AG10803 (cell line): ENCODE measurements around the gene TBC1D22A.
"Not testable (repeated sequence)": the region's sequence is repeated elsewhere in the genome, so short reads cannot be mapped to it uniquely, and the experiment has no call there.

Source experiments
- DNase-seq: peaks from one replicate; pipeline ENCODE4 v3.0.0; 2010; ENCODE audit warnings: low read depth
- H3K4me3 ChIP-seq: 2 replicates; pipeline ENCODE4 v1.5.1; 2011; ENCODE audit warnings: mild to moderate bottlenecking, low read length, control low read depth
- CTCF ChIP-seq: conservative IDR thresholded peaks from 2 replicates; pipeline ENCODE4 v1.5.1; 2011; ENCODE audit warnings: mild to moderate bottlenecking, low read length, control low read depth, inconsistent platforms

Gene TBC1D22A

DNA sequence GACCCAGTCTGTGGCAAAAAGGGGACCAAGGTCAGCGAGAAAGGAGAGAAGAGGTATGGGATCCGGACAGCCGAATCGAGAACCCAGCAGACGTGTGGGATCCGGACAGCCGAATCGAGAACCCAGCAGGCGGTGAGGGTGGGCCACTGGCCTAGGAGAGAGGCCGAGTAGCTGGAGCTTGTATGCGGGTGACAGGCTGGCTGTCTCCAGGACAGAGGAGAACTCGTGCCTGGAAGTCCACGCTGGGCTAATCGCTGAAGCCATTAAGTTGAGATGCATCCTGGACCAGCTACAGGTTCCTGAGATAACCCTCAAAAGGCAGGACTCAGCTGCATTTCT is 30.4 kb upstream of the TBC1D22A start:
- H3K4me3 ChIP-seq: no peak overlapping the region
- no peak for TF ChIP-seq CTCF
- no peak for DNase-seq

GRCh38 chr22:46732513-46732912 is 29.9 kb upstream of the TBC1D22A start:
- no peak overlapping the region for H3K4me3 ChIP-seq
- TF ChIP-seq CTCF: no peak
- no peak for DNase-seq

- not testable (repeated sequence) for H3K4me3 ChIP-seq, DNase-seq
These were observed 28.2 kb upstream of the TBC1D22A start for GRCh38 chr22:46734213-46734722.

- no peak for TF ChIP-seq CTCF
- no peak for DNase-seq
- no peak overlapping the region for H3K4me3 ChIP-seq
These were observed 27.5 kb upstream of the TBC1D22A start for GRCh38 chr22:46734830-46735453.

GRCh38 chr22:46735747-46736608 is 26.5 kb upstream of the TBC1D22A start:
- DNase-seq: no peak
- TF ChIP-seq CTCF: no peak
- H3K4me3 ChIP-seq: peak overlapping the region; percentile 8

DNA sequence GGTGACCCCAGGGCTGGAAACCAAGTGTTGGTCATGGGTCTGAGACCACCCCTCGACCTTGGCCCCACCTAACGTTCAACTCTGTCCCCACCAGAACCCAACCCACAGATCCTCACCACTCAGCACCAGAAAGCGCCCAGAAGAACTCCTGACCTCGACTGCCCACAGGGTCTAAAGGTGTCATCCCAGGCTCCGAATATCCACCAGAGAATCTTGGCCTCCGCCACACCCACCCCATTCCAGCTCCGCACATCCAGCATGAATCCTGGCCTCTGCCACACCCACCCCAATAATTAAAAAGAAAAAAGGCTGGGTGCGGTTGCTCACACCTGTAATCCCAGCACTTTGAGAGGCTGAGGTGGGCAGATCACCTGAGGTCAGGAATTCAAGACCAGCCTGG is 25.7 kb upstream of the TBC1D22A start:
- peak overlapping the region; percentile 74 for H3K4me3 ChIP-seq
- TF ChIP-seq CTCF: no peak
- no peak for DNase-seq

- DNase-seq: no peak
- TF ChIP-seq CTCF: no peak
- H3K4me3 ChIP-seq: peak overlapping the region; percentile 74
These were observed 25.1 kb upstream of the TBC1D22A start for GRCh38 chr22:46737105-46737975.
